OCI-LY3 (cell line): ENCODE results near the gene NHERF2.

Experiments used
- H2AFZ ChIP-seq: fragments of 200-600, 300-600 bp; shearing (Covaris generic); 2 replicates; pipeline ENCODE4 v1.6.0; 2014; ENCODE audit warnings: antibody characterized with exemption, low read depth, low read length
- H3K27ac ChIP-seq: fragments of 200-600, 300-600 bp; sonication (generic); 2 replicates; pipeline ENCODE4 v1.5.1; 2014; ENCODE audit warnings: mild to moderate bottlenecking, low read length, moderate library complexity, mixed read lengths
- H3K27me3 ChIP-seq: fragments of 200-600, 300-600 bp; sonication (generic); 2 replicates; pipeline ENCODE4 v1.6.1; 2014; ENCODE audit warnings: low read depth, low read length, mixed read lengths
- H3K36me3 ChIP-seq: fragments of 200-600, 300-600 bp; sonication (generic); replicated peaks from 2 replicates; pipeline ENCODE3; 2014; ENCODE audit warnings: low read depth, low read length, mixed read lengths
- H3K4me1 ChIP-seq: fragments of 300-600, 200-600 bp; sonication (generic); 2 replicates; pipeline ENCODE4 v1.6.1; 2014; ENCODE audit warnings: low read length, mixed read lengths
- H3K4me2 ChIP-seq: fragments of 200-600, 300-600 bp; sonication (generic); 2 replicates; pipeline ENCODE4 v1.6.1; 2014; ENCODE audit warnings: low read length, mixed read lengths
- H3K4me3 ChIP-seq: fragments of 300-600, 200-600 bp; sonication (generic); 2 replicates; pipeline ENCODE4 v1.5.1; 2014; ENCODE audit warnings: antibody characterized with exemption, mild to moderate bottlenecking, low read length, moderate library complexity
- H3K79me2 ChIP-seq: fragments of 300-600, 200-600 bp; shearing (Covaris generic); 2 replicates; pipeline ENCODE4 v1.6.1; 2014; ENCODE audit warnings: mild to moderate bottlenecking, low read length, mixed read lengths
- H3K9ac ChIP-seq: fragments of 300-600, 200-600 bp; shearing (Covaris generic); 2 replicates; pipeline ENCODE4 v1.6.0; 2014; ENCODE audit warnings: mild to moderate bottlenecking, low read length, moderate library complexity
- H3K9me3 ChIP-seq: fragments of 200-600, 300-600 bp; shearing (Covaris generic); 2 replicates; pipeline ENCODE4 v1.6.1; 2014; ENCODE audit warnings: low read length, mixed read lengths; ENCODE audit not compliant: insufficient read depth
- H4K20me1 ChIP-seq: fragments of 200-600, 300-600 bp; sonication (generic); 2 replicates; pipeline ENCODE4 v1.6.1; 2016; ENCODE audit warnings: low read length, mixed read lengths; ENCODE audit not compliant: insufficient read depth
- EZH2phosphoT487 ChIP-seq: fragments of 200-600 bp; shearing (Covaris generic); IDR thresholded peaks from 2 replicates; pipeline ENCODE4 v1.6.1; 2018; ENCODE audit warnings: antibody characterized with exemption, mixed run types, low read depth
- TF ChIP-seq, protein P1 (sequence below): fragments of 200-600, 300-600 bp; sonication (generic); IDR thresholded peaks from 2 replicates; pipeline ENCODE4 v1.5.1; 2014; ENCODE audit warnings: antibody characterized with exemption, low read length, low read depth

The NHERF2 gene

GRCh38 chr16:2066139-2066538 is 39.4 kb downstream of the NHERF2 start:
- no peaks in the 10 kb centered on the region for H4K20me1 ChIP-seq
- H3K27ac ChIP-seq = no peak overlapping the region
- no peaks in the 10 kb centered on the region for H3K9me3 ChIP-seq
- H3K36me3 ChIP-seq = peaks cover 11% of the 10 kb centered on the region
- H3K4me2 ChIP-seq = no peak overlapping the region
- no peak overlapping the region for H3K9ac ChIP-seq
- H3K4me1 ChIP-seq = no peaks in the 10 kb centered on the region
- no peak overlapping the region for H3K4me3 ChIP-seq
- H3K27me3 ChIP-seq = no peaks in the 10 kb centered on the region
- TF ChIP-seq, protein P1, sequence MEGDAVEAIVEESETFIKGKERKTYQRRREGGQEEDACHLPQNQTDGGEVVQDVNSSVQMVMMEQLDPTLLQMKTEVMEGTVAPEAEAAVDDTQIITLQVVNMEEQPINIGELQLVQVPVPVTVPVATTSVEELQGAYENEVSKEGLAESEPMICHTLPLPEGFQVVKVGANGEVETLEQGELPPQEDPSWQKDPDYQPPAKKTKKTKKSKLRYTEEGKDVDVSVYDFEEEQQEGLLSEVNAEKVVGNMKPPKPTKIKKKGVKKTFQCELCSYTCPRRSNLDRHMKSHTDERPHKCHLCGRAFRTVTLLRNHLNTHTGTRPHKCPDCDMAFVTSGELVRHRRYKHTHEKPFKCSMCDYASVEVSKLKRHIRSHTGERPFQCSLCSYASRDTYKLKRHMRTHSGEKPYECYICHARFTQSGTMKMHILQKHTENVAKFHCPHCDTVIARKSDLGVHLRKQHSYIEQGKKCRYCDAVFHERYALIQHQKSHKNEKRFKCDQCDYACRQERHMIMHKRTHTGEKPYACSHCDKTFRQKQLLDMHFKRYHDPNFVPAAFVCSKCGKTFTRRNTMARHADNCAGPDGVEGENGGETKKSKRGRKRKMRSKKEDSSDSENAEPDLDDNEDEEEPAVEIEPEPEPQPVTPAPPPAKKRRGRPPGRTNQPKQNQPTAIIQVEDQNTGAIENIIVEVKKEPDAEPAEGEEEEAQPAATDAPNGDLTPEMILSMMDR = no peak
- TF ChIP-seq EZH2phosphoT487 = no peak
- no peaks in the 10 kb centered on the region for H3K79me2 ChIP-seq
- no peak overlapping the region for H2AFZ ChIP-seq

- peaks cover 7% of the 10 kb centered on the region for H3K36me3 ChIP-seq
- TF ChIP-seq, protein P1 = no peak
- TF ChIP-seq EZH2phosphoT487 = no peak
- H3K27ac ChIP-seq = no peak overlapping the region
- no peak overlapping the region for H3K4me3 ChIP-seq
- no peaks in the 10 kb centered on the region for H4K20me1 ChIP-seq
- no peak overlapping the region for H3K4me2 ChIP-seq
- no peaks in the 10 kb centered on the region for H3K79me2 ChIP-seq
- H3K27me3 ChIP-seq = no peaks in the 10 kb centered on the region
- no peak overlapping the region for H3K9ac ChIP-seq
- no peaks in the 10 kb centered on the region for H3K4me1 ChIP-seq
- H3K9me3 ChIP-seq = no peaks in the 10 kb centered on the region
- H2AFZ ChIP-seq = no peak overlapping the region
Measured at GRCh38 chr16:2070576-2071453, 44.1 kb downstream of the NHERF2 start.

GRCh38 chr16:2071454-2072202 is 44.9 kb downstream of the NHERF2 start:
- TF ChIP-seq, protein P1 = no peak
- no peak for TF ChIP-seq EZH2phosphoT487
- Histone ChIP-seq H3K9me3 (no peaks in the 10 kb centered on the region), H3K9ac (no peak overlapping the region), H3K4me2 (no peak overlapping the region), H3K4me3 (no peak overlapping the region), H3K36me3 (no peaks in the 10 kb centered on the region), H3K79me2 (no peaks in the 10 kb centered on the region), H3K27ac (no peak overlapping the region), H4K20me1 (no peaks in the 10 kb centered on the region), H3K4me1 (no peaks in the 10 kb centered on the region), H2AFZ (no peak overlapping the region), H3K27me3 (no peaks in the 10 kb centered on the region)

DNA sequence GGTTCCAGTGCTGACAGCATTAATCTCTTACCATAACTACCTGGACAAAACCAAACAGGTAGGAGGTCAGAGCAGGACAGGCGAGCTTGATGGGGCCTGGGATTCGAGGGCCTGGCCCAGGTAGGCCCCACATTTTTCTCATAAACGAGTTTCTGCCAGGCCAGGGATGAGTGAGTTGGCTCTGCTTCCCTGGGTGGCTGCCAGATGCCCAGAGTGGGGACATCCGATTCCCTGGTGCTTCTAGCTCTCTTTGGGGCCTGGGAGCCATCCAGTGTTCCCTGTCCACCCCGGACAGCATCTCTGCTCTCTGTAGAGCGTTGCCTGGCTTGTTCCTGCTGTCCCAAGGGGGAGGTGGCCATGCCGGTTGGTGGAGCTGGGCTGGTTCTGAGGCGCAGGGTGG is 46.2 kb downstream of the NHERF2 start:
- Histone ChIP-seq H3K9ac (no peak overlapping the region), H3K4me3 (no peak overlapping the region), H4K20me1 (no peaks in the 10 kb centered on the region), H3K4me1 (no peaks in the 10 kb centered on the region), H3K36me3 (no peaks in the 10 kb centered on the region), H2AFZ (no peak overlapping the region), H3K9me3 (no peaks in the 10 kb centered on the region), H3K27me3 (no peaks in the 10 kb centered on the region), H3K79me2 (no peaks in the 10 kb centered on the region), H3K4me2 (no peak overlapping the region), H3K27ac (no peak overlapping the region)
- TF ChIP-seq, protein P1 = no peak
- no peak for TF ChIP-seq EZH2phosphoT487
